ENCODE data around the gene LAMTOR3. TPM values are rescaled to one million over a fixed set of nuclear protein-coding genes. Genes with fewer than 3 reads are reported as not detected.
A peak's percentile ranks its signal among the peaks of the same experiment; 100 is the strongest.

LAMTOR3 gene
- total and polyA plus RNA-seq, 12 donors, result 24.2 to 103 (median 46.1) TPM

DNA sequence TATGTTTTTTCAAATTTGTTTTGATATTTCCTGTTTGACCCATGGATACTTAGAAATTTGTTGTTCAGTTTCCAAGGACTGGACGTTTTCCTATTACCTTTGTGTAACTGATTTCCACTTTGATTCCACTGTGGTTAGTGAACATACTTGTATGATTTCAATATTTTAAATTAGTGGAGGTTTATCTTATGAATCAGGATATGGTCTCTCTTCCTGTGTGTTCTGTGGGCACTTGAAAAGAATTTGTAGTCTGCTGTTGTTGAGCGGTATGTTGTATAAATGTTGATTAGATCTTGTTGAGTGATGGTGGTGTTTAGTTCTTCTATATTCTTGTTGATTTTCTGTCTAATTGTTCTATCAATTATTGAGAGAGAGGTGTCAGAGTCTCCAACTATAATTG lies 21.2 kb upstream of the LAMTOR3 start:
- WGBS, 4 donors, result 90 to 93% (median 92%) methylated on average over 2 of the region's 2 CpGs
- H3K36me3 ChIP-seq (replicated peaks in 1 of 2), result no peaks in the 10 kb centered on the region
- intact Hi-C loops (cut with DNase I), result no loop called here

DNA sequence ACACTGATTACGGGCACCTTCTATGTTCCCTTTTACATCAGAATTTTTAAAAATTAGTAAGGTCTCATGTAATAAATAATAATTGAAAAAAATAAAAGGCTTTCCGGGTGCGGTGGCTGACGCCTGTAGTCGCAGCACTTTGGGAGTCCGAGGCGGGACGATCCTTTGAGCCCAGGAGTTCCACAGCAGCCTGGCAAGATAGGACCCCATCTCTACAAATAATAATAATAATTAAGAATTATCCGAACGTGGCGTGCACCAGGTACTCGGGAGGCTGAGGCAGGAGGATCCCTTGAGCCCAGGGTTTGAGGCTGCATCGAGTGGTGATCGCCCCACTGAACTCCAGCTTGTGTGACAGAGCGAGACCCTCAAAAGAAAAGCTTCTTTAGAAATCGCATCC lies 771 bp upstream of the LAMTOR3 start:
- intact Hi-C loops (cut with DNase I), result loop anchor here in 1 of 2 donors (10.0 kb wide), 1 partner anchor 50 kb away; the partner anchor contains the start of gene DNAJB14
- WGBS, 4 donors, result 92 to 94% (median 94%) methylated on average over 16 of the region's 16 CpGs
- peak in 4 of 7 donors; percentile 1 to 55 (median 14) for DNase-seq
- Histone ChIP-seq H3K4me3 (peak overlapping the region in 1 of 4 donors; percentile 98), H3K27ac (peak overlapping the region in 4 of 5 donors; percentile 22 to 68 (median 62)), H3K36me3 (replicated peaks in 1 of 2) (no peaks in the 10 kb centered on the region), H3K4me1 (replicated peaks in 1 of 2) (peaks cover 12 to 26% of the 10 kb centered on the region in 2 donors), H3K27me3 (no peaks in the 10 kb centered on the region), H3K9me3 (replicated peaks in 1 of 3) (no peaks in the 10 kb centered on the region)
- TF ChIP-seq, protein P1, sequence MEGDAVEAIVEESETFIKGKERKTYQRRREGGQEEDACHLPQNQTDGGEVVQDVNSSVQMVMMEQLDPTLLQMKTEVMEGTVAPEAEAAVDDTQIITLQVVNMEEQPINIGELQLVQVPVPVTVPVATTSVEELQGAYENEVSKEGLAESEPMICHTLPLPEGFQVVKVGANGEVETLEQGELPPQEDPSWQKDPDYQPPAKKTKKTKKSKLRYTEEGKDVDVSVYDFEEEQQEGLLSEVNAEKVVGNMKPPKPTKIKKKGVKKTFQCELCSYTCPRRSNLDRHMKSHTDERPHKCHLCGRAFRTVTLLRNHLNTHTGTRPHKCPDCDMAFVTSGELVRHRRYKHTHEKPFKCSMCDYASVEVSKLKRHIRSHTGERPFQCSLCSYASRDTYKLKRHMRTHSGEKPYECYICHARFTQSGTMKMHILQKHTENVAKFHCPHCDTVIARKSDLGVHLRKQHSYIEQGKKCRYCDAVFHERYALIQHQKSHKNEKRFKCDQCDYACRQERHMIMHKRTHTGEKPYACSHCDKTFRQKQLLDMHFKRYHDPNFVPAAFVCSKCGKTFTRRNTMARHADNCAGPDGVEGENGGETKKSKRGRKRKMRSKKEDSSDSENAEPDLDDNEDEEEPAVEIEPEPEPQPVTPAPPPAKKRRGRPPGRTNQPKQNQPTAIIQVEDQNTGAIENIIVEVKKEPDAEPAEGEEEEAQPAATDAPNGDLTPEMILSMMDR (IDR thresholded peaks at IDR 0.05), result no peak
- TF ChIP-seq POLR2A (IDR thresholded peaks at IDR 0.05), result no peak

More for the DNA sequence above, 21.2 kb upstream of the LAMTOR3 start:
- Histone ChIP-seq H3K4me3 (no peak overlapping the region), H3K27ac (no peak overlapping the region), H3K9me3 (replicated peaks in 1 of 3) (peaks cover 0 to 8% (median 0%) of the 10 kb centered on the region in 3 donors), H3K27me3 (no peaks in the 10 kb centered on the region), H3K4me1 (replicated peaks in 1 of 2) (no peaks in the 10 kb centered on the region)
- no peak for TF ChIP-seq POLR2A (IDR thresholded peaks at IDR 0.05)
- TF ChIP-seq, protein P1 (IDR thresholded peaks at IDR 0.05), result no peak
- DNase-seq, result no peak

DNA sequence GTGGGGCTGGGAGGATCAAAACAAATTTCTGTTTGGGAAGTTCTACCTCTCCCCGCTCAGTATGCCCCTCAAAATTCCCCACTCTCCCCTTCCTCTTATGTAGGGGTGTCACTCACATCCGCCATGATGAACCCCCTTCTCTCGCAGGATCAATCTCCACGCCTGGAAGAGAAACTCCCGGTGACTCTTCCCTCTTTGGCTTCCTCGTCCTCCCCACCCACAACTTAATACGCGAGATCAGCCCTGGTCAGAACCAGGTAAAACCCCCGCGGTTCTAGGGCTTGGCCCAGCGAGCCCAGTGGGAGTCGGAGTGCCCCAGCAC lies 427 bp downstream of the LAMTOR3 start:
- TF ChIP-seq, protein P1 (IDR thresholded peaks at IDR 0.05), result no peak
- TF ChIP-seq POLR2A (IDR thresholded peaks at IDR 0.05), result no peak
- intact Hi-C loops (cut with DNase I), result loop anchor here in 1 of 2 donors (10.0 kb wide), 1 partner anchor 51 kb away; the partner anchor contains the start of gene DNAJB14

DNA sequence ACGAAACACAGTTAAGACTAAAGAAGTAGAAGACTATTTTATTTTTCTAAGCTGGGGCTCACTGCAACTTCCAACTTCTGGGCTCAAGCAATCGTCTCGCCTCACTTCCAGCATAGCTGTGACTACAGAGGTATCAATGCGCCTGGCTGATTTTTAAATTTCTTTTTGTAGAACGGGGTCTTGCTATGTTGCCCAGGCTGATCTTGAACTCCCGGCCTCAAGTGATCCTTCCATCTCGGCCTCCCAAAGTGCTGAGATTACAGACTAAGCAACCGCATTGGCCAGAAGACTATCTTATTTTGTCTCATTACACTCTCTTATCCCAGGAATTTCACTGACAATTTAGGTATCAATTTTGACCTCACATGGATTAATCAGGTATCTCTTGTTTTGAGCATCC lies 1.2 kb downstream of the LAMTOR3 start:
- H3K9me3 ChIP-seq (replicated peaks in 1 of 3), result no peaks in the 10 kb centered on the region
- intact Hi-C loops (cut with DNase I), result loop anchor here in 1 of 2 donors (10.0 kb wide), 1 partner anchor 52 kb away; the partner anchor contains the start of gene DNAJB14
- no peaks in the 10 kb centered on the region for H3K27me3 ChIP-seq
- H3K36me3 ChIP-seq (replicated peaks in 1 of 2), result peaks cover 0 to 7% of the 10 kb centered on the region in 2 donors
- H3K27ac ChIP-seq, result no peak overlapping the region
- DNase-seq, result no peak
- 93 to 97% (median 94%) methylated on average over 8 of the region's 8 CpGs for WGBS, 4 donors
- H3K4me3 ChIP-seq, result peak overlapping the region in 1 of 4 donors; percentile 98
- peaks cover 12 to 36% of the 10 kb centered on the region in 2 donors for H3K4me1 ChIP-seq (replicated peaks in 1 of 2)
- TF ChIP-seq, protein P1 (IDR thresholded peaks at IDR 0.05), result no peak
- no peak for TF ChIP-seq POLR2A (IDR thresholded peaks at IDR 0.05)

More for the DNA sequence above, 427 bp downstream of the LAMTOR3 start:
- peak in 1 of 7 donors; percentile 4 for DNase-seq
- Histone ChIP-seq H3K4me3 (peak overlapping the region; percentile 73 to 99 (median 95)), H3K27me3 (no peaks in the 10 kb centered on the region), H3K36me3 (replicated peaks in 1 of 2) (peaks cover 0 to 7% of the 10 kb centered on the region in 2 donors), H3K27ac (peak overlapping the region in 4 of 5 donors; percentile 54 to 87 (median 80)), H3K4me1 (replicated peaks in 1 of 2) (peaks cover 12 to 34% of the 10 kb centered on the region in 2 donors), H3K9me3 (replicated peaks in 1 of 3) (no peaks in the 10 kb centered on the region)
- 1 to 2% (median 1%) methylated on average over 12 of the region's 12 CpGs for WGBS, 4 donors

Measured in adrenal gland (tissue), 12 donors.